ENCODE measurements around the gene HSPA1L.

DNA sequence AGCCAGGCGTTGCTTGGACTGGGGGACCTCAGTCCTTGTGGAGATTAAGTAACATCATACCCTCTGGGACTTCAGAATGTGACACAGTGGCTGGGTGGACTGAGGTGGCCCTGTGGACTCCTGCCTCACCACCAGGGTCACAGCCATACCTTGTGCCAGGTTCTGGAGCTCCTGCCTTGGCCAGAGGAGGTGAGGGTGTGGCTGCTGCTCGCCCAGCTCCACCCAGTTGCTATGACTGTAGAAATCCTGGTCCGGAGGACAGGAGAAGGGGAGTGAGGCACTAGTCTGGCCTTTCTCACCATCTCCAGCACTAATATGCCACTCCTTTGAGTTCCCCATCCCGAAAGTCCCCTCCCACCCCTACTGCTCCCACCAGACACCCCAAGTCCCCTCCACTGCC is 39.9 kb downstream of the HSPA1L start:
- TF ChIP-seq, protein P1, sequence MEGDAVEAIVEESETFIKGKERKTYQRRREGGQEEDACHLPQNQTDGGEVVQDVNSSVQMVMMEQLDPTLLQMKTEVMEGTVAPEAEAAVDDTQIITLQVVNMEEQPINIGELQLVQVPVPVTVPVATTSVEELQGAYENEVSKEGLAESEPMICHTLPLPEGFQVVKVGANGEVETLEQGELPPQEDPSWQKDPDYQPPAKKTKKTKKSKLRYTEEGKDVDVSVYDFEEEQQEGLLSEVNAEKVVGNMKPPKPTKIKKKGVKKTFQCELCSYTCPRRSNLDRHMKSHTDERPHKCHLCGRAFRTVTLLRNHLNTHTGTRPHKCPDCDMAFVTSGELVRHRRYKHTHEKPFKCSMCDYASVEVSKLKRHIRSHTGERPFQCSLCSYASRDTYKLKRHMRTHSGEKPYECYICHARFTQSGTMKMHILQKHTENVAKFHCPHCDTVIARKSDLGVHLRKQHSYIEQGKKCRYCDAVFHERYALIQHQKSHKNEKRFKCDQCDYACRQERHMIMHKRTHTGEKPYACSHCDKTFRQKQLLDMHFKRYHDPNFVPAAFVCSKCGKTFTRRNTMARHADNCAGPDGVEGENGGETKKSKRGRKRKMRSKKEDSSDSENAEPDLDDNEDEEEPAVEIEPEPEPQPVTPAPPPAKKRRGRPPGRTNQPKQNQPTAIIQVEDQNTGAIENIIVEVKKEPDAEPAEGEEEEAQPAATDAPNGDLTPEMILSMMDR (IDR thresholded peaks at IDR 0.05) = no peak
- no peak for TF ChIP-seq EZH2 (IDR thresholded peaks at IDR 0.05; ENCODE audit: borderline replicate concordance, insufficient read depth, low read depth, low read length, poor library complexity, severe bottlenecking)
